ENCODE data around the gene CEP290.

GRCh38 chr12:88144037-88144436 lies 2.1 kb upstream of the CEP290 start:
- no peak for TF ChIP-seq CTCF (IDR thresholded peaks at IDR 0.05; ENCODE audit: poor library complexity)
- no peak for TF ChIP-seq EZH2 (IDR thresholded peaks at IDR 0.05; ENCODE audit: borderline replicate concordance)
- no peak for TF ChIP-seq EZH2phosphoT487 (IDR thresholded peaks at IDR 0.05; ENCODE audit: low read depth, severe bottlenecking, unreplicated experiment)

Measured in hepatocyte (in vitro differentiated cells).